ENCODE data around the gene APOL2. TPM values are rescaled to one million over a fixed set of nuclear protein-coding genes. Genes with fewer than 3 reads are reported as not detected.
"Not testable (repeated sequence)": the region's sequence is repeated elsewhere in the genome, so short reads cannot be mapped to it uniquely, and the experiment has no call there.

Gene APOL2
- total RNA-seq, 1 donor, result 26.7 TPM

- Histone ChIP-seq H3K4me3 (ENCODE audit: low read length) (no peak overlapping the region), H3K4me1 (ENCODE audit: insufficient read depth, low read length) (peaks cover 19% of the 10 kb centered on the region)
These were observed 44.4 kb downstream of the APOL2 start for GRCh38 chr22:36194971-36195370.

GRCh38 chr22:36194385-36194784, 44.9 kb downstream of the APOL2 start:
- H3K4me1 ChIP-seq (ENCODE audit: insufficient read depth, low read length), result peaks cover 19% of the 10 kb centered on the region
- H3K9me3 ChIP-seq (ENCODE audit: low read depth, low read length), result no peaks in the 10 kb centered on the region
- no peaks in the 10 kb centered on the region for H3K27me3 ChIP-seq (ENCODE audit: insufficient read depth, low read length)
- H3K4me3 ChIP-seq (ENCODE audit: low read length), result no peak overlapping the region

More at GRCh38 chr22:36194971-36195370, 44.4 kb downstream of the APOL2 start:
- Histone ChIP-seq H3K27me3 (ENCODE audit: insufficient read depth, low read length) (no peaks in the 10 kb centered on the region), H3K9me3 (ENCODE audit: low read depth, low read length) (no peaks in the 10 kb centered on the region)

GRCh38 chr22:36193577-36193976, 45.8 kb downstream of the APOL2 start:
- H3K9me3 ChIP-seq (ENCODE audit: low read depth, low read length), result no peaks in the 10 kb centered on the region
- H3K4me3 ChIP-seq (ENCODE audit: low read length), result no peak overlapping the region
- peaks cover 19% of the 10 kb centered on the region for H3K4me1 ChIP-seq (ENCODE audit: insufficient read depth, low read length)
- no peaks in the 10 kb centered on the region for H3K27me3 ChIP-seq (ENCODE audit: insufficient read depth, low read length)

GRCh38 chr22:36193171-36193570, 46.2 kb downstream of the APOL2 start:
- H3K4me3 ChIP-seq (ENCODE audit: low read length), result no peak overlapping the region

GRCh38 chr22:36192542-36192941, 46.8 kb downstream of the APOL2 start:
- Histone ChIP-seq H3K4me3 (ENCODE audit: low read length) (no peak overlapping the region), H3K4me1 (ENCODE audit: insufficient read depth, low read length) (peaks cover 12% of the 10 kb centered on the region), H3K9me3 (ENCODE audit: low read depth, low read length) (no peaks in the 10 kb centered on the region), H3K27me3 (ENCODE audit: insufficient read depth, low read length) (no peaks in the 10 kb centered on the region)

More at GRCh38 chr22:36193171-36193570, 46.2 kb downstream of the APOL2 start:
- Histone ChIP-seq H3K9me3 (ENCODE audit: low read depth, low read length) (no peaks in the 10 kb centered on the region), H3K27me3 (ENCODE audit: insufficient read depth, low read length) (no peaks in the 10 kb centered on the region), H3K4me1 (ENCODE audit: insufficient read depth, low read length) (peaks cover 19% of the 10 kb centered on the region)

- Histone ChIP-seq H3K4me1 (ENCODE audit: insufficient read depth, low read length) (peaks cover 3% of the 10 kb centered on the region), H3K9me3 (ENCODE audit: low read depth, low read length) (no peaks in the 10 kb centered on the region), H3K27me3 (ENCODE audit: insufficient read depth, low read length) (no peaks in the 10 kb centered on the region), H3K4me3 (ENCODE audit: low read length) (no peak overlapping the region)
These were observed 48.1 kb downstream of the APOL2 start for GRCh38 chr22:36191106-36191836.

GRCh38 chr22:36187862-36188261, 51.5 kb downstream of the APOL2 start:
- H3K27me3 ChIP-seq (ENCODE audit: insufficient read depth, low read length); H3K4me3 ChIP-seq (ENCODE audit: low read length); H3K9me3 ChIP-seq (ENCODE audit: low read depth, low read length); H3K4me1 ChIP-seq (ENCODE audit: insufficient read depth, low read length): not testable (repeated sequence)

GRCh38 chr22:36185828-36186624, 53.3 kb downstream of the APOL2 start:
- no peak overlapping the region for H3K4me3 ChIP-seq (ENCODE audit: low read length)
- H3K27me3 ChIP-seq (ENCODE audit: insufficient read depth, low read length), result no peaks in the 10 kb centered on the region
- no peaks in the 10 kb centered on the region for H3K9me3 ChIP-seq (ENCODE audit: low read depth, low read length)
- H3K4me1 ChIP-seq (ENCODE audit: insufficient read depth, low read length), result no peaks in the 10 kb centered on the region

GRCh38 chr22:36184433-36185025, 54.8 kb downstream of the APOL2 start:
- Histone ChIP-seq H3K9me3 (ENCODE audit: low read depth, low read length) (no peaks in the 10 kb centered on the region), H3K4me1 (ENCODE audit: insufficient read depth, low read length) (peaks cover 4% of the 10 kb centered on the region), H3K27me3 (ENCODE audit: insufficient read depth, low read length) (no peaks in the 10 kb centered on the region), H3K4me3 (ENCODE audit: low read length) (no peak overlapping the region)

GRCh38 chr22:36183446-36183845, 55.9 kb downstream of the APOL2 start:
- Histone ChIP-seq H3K9me3 (ENCODE audit: low read depth, low read length) (no peaks in the 10 kb centered on the region), H3K4me1 (ENCODE audit: insufficient read depth, low read length) (peaks cover 4% of the 10 kb centered on the region), H3K27me3 (ENCODE audit: insufficient read depth, low read length) (no peaks in the 10 kb centered on the region), H3K4me3 (ENCODE audit: low read length) (no peak overlapping the region)

GRCh38 chr22:36182857-36183256, 56.5 kb downstream of the APOL2 start:
- Histone ChIP-seq H3K27me3 (ENCODE audit: insufficient read depth, low read length) (no peaks in the 10 kb centered on the region), H3K4me3 (ENCODE audit: low read length) (no peak overlapping the region), H3K4me1 (ENCODE audit: insufficient read depth, low read length) (peaks cover 4% of the 10 kb centered on the region), H3K9me3 (ENCODE audit: low read depth, low read length) (no peaks in the 10 kb centered on the region)

GRCh38 chr22:36182056-36182455, 57.3 kb downstream of the APOL2 start:
- peaks cover 4% of the 10 kb centered on the region for H3K4me1 ChIP-seq (ENCODE audit: insufficient read depth, low read length)
- no peak overlapping the region for H3K4me3 ChIP-seq (ENCODE audit: low read length)
- H3K27me3 ChIP-seq (ENCODE audit: insufficient read depth, low read length), result no peaks in the 10 kb centered on the region
- no peaks in the 10 kb centered on the region for H3K9me3 ChIP-seq (ENCODE audit: low read depth, low read length)

GRCh38 chr22:36180928-36181327, 58.4 kb downstream of the APOL2 start:
- Histone ChIP-seq H3K4me1 (ENCODE audit: insufficient read depth, low read length) (peaks cover 4% of the 10 kb centered on the region), H3K4me3 (ENCODE audit: low read length) (no peak overlapping the region), H3K27me3 (ENCODE audit: insufficient read depth, low read length) (no peaks in the 10 kb centered on the region), H3K9me3 (ENCODE audit: low read depth, low read length) (no peaks in the 10 kb centered on the region)

- Histone ChIP-seq H3K27me3 (ENCODE audit: insufficient read depth, low read length) (no peaks in the 10 kb centered on the region), H3K4me3 (ENCODE audit: low read length) (no peak overlapping the region), H3K4me1 (ENCODE audit: insufficient read depth, low read length) (peaks cover 4% of the 10 kb centered on the region), H3K9me3 (ENCODE audit: low read depth, low read length) (no peaks in the 10 kb centered on the region)
These were observed 59.1 kb downstream of the APOL2 start for GRCh38 chr22:36180038-36180880.
